Stimulated activated CD8-positive, alpha-beta memory T cell treated with anti-CD3 and anti-CD28 coated beads, Interleukin-4, amount 100 ng/mL, for 1 hour (primary cell): Measurements from ENCODE around the gene BPNT1.

Experiments used
- DNase-seq, 2 donors: peaks; one replicate each; pipeline ENCODE4 v3.0.0-alpha.2; 2020; ENCODE audit warnings: low read depth in 2 of 2, low spot score in 1 of 2

The BPNT1 gene

DNA sequence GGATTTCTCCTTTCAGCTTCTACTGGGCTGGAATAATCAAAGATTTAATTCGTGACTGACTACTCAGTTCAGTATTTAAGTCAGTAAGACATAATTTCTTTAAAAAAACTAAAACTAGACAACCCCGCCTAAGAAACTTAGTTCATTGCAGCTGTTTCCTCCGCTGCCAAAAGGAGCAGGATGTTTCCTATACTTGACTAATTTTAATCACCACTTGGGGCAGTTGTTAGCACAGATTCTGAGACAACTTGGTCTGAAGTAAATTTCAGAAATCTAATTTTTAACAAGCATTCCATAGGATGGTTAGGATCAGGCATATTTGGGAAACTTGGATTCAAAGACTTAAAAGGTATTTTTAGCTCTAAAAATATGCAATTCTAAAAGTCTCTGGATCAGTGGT, 77.3 kb downstream of the BPNT1 start:
- DNase-seq: no peak

DNA sequence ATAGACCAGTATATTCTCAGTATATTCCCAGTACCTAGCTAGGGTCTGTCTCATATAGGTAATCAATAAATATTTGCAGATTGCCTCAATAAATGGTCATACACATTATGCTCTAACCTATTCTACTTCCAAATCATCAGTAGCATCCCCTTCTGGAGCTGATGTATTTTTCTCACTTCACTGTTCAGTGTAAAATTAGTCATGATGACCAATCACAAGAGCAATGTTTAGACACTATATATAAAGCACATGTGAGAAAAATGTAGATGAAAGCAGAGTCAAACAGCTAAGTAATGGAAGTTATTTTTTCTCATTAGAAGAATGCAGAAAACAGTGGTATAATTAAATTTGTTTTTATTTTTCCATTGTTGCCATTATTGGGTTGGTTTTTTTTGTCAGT, 78.0 kb downstream of the BPNT1 start:
- no peak for DNase-seq
